Thoracic aorta (tissue), 2 donors: ENCODE results near the gene NAMPT. TPM values are rescaled to one million over a fixed set of nuclear protein-coding genes. Genes with fewer than 3 reads are reported as not detected.

Experiments
- ATAC-seq: fragments of 150-250 bp; one replicate; pipeline ENCODE4 v1.8.0; 2017; ENCODE audit warnings: low read depth; ENCODE audit not compliant: insufficient number of reproducible peaks, low FRiP score
- DNase-seq: peaks from one replicate; pipeline ENCODE4 v3.0.0-alpha.2; 2020; ENCODE audit warnings: low spot score
- H3K27ac ChIP-seq, 2 donors: fragments of 200-600 bp; sonication (generic); 1 replicate in 1 of 2; 2 replicates in 1 of 2; pipeline ENCODE4 v1.5.1; 2016; ENCODE audit warnings: mild to moderate bottlenecking in 2 of 2, moderate library complexity in 2 of 2
- H3K27me3 ChIP-seq: fragments of 200-600 bp; sonication (generic); replicated peaks from 2 replicates; pipeline ENCODE4 v1.6.0; 2016; ENCODE audit warnings: mild to moderate bottlenecking; ENCODE audit not compliant: insufficient read depth
- H3K36me3 ChIP-seq: fragments of 200-600 bp; sonication (generic); one replicate; pipeline ENCODE4 v1.5.1; 2016
- H3K4me1 ChIP-seq, 2 donors: fragments of 200-600 bp; sonication (generic); 1 replicate in 1 of 2; 2 replicates in 1 of 2; pipeline versions ENCODE4 v1.5.1 to v1.6.0; 2016; ENCODE audit warnings: low read depth in 2 of 2, mild to moderate bottlenecking in 1 of 2; ENCODE audit not compliant: control insufficient read depth in 1 of 2
- H3K4me3 ChIP-seq: fragments of 200-600 bp; sonication (generic); 2 replicates; pipeline ENCODE4 v1.5.1; 2016; ENCODE audit warnings: mild to moderate bottlenecking
- H3K9me3 ChIP-seq: fragments of 200-600 bp; sonication (generic); 2 replicates; pipeline ENCODE4 v1.5.1; 2016
- total RNA-seq, 2 donors: library from RNA; depleted of rRNA; stranded (reverse); fragments of >200 nt; gene quantifications; one replicate each; pipeline versions ENCODE4 v1.1.0 to v1.2.3, GENCODE V29; 2016
- TF ChIP-seq, protein P1 (sequence below): fragments of 200-600 bp; sonication (generic); IDR thresholded peaks from one replicate; pipeline ENCODE4 v1.5.1; 2019; ENCODE audit warnings: antibody characterized with exemption

The NAMPT gene
- total RNA-seq, 2 donors from 2014 or later, result 274 to 1,075 TPM

DNA sequence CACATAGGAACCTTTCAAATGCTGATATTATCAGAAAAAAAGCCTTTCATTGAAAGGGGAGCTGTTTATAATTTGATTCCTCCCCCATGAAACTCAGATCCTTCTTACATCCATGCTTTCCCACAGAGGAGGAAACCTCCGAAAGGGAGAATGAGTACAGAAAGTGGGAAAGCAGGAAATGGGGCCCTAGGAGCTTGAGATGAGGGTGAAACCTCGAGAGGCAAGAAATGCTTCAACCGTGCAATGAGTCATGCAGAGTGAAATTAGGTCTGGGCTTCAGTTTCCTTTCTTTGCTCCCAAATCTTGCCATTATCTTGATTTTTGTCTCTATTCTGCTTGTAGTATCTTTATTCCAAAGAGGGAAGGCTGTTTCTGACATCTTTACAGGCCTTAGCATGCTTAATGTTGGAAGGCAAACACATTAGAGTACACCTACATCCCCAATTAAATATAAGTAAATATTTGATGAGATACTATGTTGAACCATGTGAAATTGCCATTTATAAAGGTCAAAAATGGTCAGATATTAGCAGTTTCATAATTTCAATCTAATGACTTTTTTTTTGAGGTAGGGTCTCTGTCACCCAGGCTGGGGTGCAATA is 79.1 kb downstream of the NAMPT start:
- TF ChIP-seq, protein P1, sequence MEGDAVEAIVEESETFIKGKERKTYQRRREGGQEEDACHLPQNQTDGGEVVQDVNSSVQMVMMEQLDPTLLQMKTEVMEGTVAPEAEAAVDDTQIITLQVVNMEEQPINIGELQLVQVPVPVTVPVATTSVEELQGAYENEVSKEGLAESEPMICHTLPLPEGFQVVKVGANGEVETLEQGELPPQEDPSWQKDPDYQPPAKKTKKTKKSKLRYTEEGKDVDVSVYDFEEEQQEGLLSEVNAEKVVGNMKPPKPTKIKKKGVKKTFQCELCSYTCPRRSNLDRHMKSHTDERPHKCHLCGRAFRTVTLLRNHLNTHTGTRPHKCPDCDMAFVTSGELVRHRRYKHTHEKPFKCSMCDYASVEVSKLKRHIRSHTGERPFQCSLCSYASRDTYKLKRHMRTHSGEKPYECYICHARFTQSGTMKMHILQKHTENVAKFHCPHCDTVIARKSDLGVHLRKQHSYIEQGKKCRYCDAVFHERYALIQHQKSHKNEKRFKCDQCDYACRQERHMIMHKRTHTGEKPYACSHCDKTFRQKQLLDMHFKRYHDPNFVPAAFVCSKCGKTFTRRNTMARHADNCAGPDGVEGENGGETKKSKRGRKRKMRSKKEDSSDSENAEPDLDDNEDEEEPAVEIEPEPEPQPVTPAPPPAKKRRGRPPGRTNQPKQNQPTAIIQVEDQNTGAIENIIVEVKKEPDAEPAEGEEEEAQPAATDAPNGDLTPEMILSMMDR, result no peak
- ATAC-seq, result no peak

GRCh38 chr7:106203473-106203872 is 81.3 kb downstream of the NAMPT start:
- Histone ChIP-seq H3K27ac (no peak overlapping the region), H3K4me3 (no peak overlapping the region), H3K27me3 (no peaks in the 10 kb centered on the region), H3K9me3 (no peaks in the 10 kb centered on the region), H3K4me1 (peaks cover 10 to 17% of the 10 kb centered on the region in 2 donors), H3K36me3 (no peaks in the 10 kb centered on the region)
- no peak for DNase-seq
- TF ChIP-seq, protein P1, result no peak
- ATAC-seq, result no peak

More for the DNA sequence above, 79.1 kb downstream of the NAMPT start:
- no peak overlapping the region for H3K27ac ChIP-seq
- H3K36me3 ChIP-seq, result no peaks in the 10 kb centered on the region
- no peak overlapping the region for H3K4me3 ChIP-seq
- no peak for DNase-seq
- no peaks in the 10 kb centered on the region for H3K27me3 ChIP-seq
- no peaks in the 10 kb centered on the region for H3K4me1 ChIP-seq
- no peaks in the 10 kb centered on the region for H3K9me3 ChIP-seq

DNA sequence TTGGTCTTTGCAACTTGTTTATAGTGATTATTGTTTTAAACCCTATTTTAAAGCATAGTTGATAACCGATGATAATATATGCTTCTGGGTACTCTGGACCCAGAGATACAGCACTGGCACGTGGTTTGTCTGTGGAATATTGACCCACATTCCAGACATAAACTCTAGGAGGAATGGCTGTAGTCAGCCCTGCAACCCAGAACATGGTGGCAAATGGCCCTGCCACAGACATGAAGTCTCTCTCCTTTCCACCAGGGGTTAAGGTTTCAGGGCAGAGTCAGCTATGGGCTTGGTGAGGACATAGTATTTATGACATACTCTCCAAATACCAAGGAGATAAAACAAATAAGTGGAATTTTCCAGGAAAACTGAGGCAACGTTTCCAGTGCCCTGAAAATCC is 83.6 kb downstream of the NAMPT start:
- Histone ChIP-seq H3K27me3 (no peaks in the 10 kb centered on the region), H3K36me3 (no peaks in the 10 kb centered on the region), H3K4me3 (no peak overlapping the region), H3K27ac (no peak overlapping the region), H3K9me3 (no peaks in the 10 kb centered on the region), H3K4me1 (peaks cover 10 to 24% of the 10 kb centered on the region in 2 donors)
- ATAC-seq (no peak), DNase-seq (no peak)
- TF ChIP-seq, protein P1, result no peak

- H3K4me3 ChIP-seq, result no peak overlapping the region
- H3K4me1 ChIP-seq, result peaks cover 10 to 24% of the 10 kb centered on the region in 2 donors
- TF ChIP-seq, protein P1, result no peak
- H3K36me3 ChIP-seq, result no peaks in the 10 kb centered on the region
- H3K9me3 ChIP-seq, result no peaks in the 10 kb centered on the region
- ATAC-seq (no peak), DNase-seq (no peak)
- H3K27ac ChIP-seq, result peak overlapping the region; percentile 6 to 27
- H3K27me3 ChIP-seq, result no peaks in the 10 kb centered on the region
Measured at GRCh38 chr7:106199813-106200364, 84.9 kb downstream of the NAMPT start.

- Histone ChIP-seq H3K27me3 (no peaks in the 10 kb centered on the region), H3K4me3 (no peak overlapping the region), H3K36me3 (no peaks in the 10 kb centered on the region), H3K4me1 (peaks cover 10 to 24% of the 10 kb centered on the region in 2 donors), H3K9me3 (no peaks in the 10 kb centered on the region), H3K27ac (peak overlapping the region; percentile 6 to 27)
- ATAC-seq (no peak), DNase-seq (no peak)
- TF ChIP-seq, protein P1, result no peak
Measured at GRCh38 chr7:106199024-106199423, 85.8 kb downstream of the NAMPT start.

Other genes starting within 250 kb of the NAMPT start
- gene SYPL1, start 172.7 kb downstream of the NAMPT start, total RNA-seq, result 10 to 100 TPM; 47.1 to 82.1 TPM